GM18505 (cell line): ENCODE measurements around the gene CDH13.

ENCODE experiments used
- ATAC-seq: cut with Tn5 transposase; IDR thresholded peaks from one replicate; pipeline ENCODE4 v1.9.1; 2021; ENCODE audit not compliant: unreplicated experiment
- POLR2A ChIP-seq: IDR thresholded peaks from 4 replicates; pipeline ENCODE4 v1.6.1; 2011; ENCODE audit warnings: borderline replicate concordance; ENCODE audit not compliant: insufficient read depth, insufficient read length; ENCODE audit errors: extremely low read depth

CDH13 gene

DNA sequence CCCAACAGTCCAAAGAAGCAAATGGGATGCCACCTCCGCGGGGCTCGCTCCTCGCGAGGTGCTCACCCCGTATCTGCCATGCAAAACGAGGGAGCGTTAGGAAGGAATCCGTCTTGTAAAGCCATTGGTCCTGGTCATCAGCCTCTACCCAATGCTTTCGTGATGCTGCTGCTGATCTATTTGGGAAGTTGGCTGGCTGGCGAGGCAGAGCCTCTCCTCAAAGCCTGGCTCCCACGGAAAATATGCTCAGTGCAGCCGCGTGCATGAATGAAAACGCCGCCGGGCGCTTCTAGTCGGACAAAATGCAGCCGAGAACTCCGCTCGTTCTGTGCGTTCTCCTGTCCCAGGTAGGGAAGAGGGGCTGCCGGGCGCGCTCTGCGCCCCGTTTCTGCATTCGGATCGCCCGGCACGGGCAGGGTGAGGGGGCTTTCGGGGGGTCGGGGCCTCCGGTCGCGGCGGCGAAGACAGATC lies at the start of gene CDH13:
Gene CDH13 (plus strand): TSS at position 179 of the 471 bp plus-strand sequence.
- TF ChIP-seq POLR2A = no peak
- no peak for ATAC-seq

DNA sequence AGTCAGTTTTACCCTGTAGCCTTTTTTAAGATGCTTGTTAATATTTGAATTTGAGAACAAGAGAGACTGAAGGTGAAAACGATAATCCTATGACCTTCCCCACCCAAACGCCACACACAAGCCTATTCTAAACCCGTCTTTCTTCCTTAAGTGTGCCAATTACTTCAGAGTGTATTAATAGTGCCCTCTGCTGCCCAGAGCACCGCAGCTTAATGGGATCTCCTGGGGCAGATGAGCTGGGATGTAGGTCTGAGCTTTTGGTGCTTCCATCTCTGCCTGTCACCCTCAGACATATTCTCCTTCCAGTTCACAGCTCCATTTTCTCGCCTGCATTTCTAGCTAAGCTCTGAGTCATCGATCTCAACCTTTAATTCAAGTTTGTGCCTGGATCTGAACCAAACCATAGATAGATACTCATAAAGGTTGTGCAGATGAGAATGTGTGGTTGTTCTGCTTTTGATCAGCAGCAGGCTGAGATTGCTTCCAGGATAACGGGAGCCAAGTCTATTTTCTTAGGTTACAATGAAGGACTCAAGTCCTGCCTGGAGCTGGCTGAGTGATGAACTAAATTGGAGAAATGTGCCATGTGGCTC lies 46.4 kb upstream of the CDH13 start:
- no peak for ATAC-seq

DNA sequence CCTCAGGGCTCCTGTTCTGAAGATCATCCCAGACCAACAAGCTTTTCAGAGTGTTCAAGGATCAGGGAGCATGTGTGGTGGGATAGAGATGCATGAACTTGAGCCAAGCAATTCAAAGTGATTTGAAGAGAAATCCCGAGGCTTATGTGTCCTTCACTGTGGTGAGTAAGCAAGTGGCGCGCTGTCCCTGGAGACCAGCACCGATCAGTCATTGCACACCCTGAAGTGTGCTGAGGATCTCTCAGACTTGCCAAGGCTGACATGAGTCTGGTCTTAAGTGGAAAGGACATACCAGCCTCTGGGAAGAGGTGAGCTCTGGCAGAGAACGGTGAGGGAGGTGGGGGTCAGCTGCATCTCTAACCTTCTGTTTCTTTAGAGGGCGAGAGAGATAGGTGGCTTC lies 43.8 kb upstream of the CDH13 start:
- no peak for TF ChIP-seq POLR2A
- ATAC-seq = no peak

More for the DNA sequence above, 46.4 kb upstream of the CDH13 start:
- TF ChIP-seq POLR2A = no peak

DNA sequence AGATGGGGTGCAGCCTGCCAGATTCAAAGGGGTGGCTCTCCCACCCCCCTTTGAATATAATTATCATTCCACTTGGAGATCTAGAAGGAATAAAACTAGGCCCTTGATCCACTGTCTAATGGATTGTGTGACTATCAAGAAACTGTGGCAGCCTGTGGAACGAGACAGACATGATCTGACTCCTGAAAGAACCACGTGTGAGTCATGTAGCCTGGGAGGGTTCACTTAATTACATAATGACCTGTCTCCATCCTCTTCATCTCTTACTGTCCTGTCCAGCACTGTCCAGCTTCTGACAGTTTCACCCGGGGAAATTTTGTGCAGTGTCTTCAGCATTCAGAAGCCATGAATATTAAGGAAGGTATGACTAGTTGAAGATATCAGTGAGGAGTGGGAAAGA lies 43.3 kb upstream of the CDH13 start:
- no peak for ATAC-seq
- TF ChIP-seq POLR2A = no peak

DNA sequence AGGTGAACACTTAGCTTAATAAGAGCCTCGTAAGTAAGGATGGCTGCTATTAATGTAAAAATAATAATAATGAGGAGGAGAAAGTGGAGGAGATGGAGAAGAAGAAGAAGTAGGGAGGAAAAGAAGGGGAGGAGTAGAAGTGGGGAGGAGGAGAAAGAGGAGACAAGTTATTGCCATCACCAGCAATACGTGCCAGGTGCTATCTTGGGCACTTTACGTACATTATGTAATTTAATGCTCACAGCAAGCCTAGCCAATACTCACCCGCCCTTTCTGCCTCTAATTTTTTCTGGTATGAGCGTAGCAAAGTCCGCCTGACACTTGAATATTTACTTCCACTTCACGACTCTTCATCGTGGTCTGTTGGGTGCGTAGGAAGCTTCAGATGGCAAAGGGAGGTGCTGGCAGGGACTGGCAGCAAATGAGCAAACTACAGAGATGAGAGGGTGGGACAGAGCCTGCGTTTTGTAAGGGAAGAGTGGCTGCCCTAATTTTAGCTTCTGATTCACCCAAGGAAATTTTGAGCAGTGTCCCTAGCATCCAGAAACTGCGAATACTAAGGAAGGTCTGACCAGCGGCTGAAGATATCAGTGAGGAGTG lies 42.1 kb upstream of the CDH13 start:
- no peak for ATAC-seq
- no peak for TF ChIP-seq POLR2A

DNA sequence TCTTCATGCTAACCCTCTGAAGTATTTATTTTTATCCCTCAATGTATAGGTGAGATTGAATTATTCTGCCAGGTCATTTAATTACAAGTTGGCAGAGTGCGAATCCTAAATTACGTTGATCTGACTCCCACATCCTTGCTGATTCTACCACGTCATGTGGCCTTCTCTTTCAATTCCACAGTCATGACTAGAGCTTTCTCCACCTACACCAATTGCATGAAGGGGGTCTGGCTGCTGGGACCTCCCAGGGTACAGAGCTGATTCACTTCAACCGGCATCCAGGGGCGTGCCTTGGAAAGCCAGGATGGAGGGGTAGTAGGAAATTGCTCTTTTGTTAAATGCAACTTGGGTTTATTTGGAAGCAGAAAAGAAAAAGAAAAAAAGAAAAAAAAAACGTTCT lies 41.1 kb upstream of the CDH13 start:
- ATAC-seq = no peak
- TF ChIP-seq POLR2A = no peak

DNA sequence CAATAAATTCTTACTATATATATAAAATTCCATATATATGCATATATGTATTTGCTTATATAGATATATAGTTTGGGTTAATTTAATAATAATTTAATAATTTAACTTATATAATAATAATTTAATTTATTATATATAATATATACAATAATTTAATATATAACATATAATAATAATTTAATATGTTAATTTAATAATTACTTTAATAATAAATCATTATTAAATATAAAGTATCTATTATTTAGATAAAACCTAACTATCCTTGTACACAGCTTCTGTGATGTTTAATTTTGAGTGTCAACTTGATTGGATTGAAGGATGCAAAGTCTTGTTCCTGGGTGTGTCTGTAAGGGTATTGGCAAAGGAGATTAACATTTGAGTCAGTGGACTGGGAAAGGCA lies 40.6 kb upstream of the CDH13 start:
- TF ChIP-seq POLR2A = no peak
- no peak for ATAC-seq

DNA sequence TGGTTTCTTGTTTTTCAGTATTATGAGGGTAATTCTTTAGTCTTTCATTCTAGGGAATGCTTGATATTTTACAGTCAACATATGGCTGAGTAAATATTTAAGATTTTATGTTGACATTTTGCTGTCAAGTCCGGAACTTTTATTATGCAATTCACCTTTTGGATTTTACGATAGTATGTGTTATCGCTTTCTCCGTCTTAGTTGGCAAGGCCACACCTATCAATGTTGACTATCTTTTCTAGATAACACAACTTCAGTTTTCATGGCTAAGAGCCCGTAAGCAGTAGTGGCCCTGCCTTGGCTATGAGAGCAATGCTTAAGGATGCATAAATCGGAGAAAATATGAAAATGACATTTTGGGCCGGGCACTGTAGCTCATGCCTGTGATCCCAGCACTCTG lies 39.5 kb upstream of the CDH13 start:
- no peak for ATAC-seq
- TF ChIP-seq POLR2A = no peak

DNA sequence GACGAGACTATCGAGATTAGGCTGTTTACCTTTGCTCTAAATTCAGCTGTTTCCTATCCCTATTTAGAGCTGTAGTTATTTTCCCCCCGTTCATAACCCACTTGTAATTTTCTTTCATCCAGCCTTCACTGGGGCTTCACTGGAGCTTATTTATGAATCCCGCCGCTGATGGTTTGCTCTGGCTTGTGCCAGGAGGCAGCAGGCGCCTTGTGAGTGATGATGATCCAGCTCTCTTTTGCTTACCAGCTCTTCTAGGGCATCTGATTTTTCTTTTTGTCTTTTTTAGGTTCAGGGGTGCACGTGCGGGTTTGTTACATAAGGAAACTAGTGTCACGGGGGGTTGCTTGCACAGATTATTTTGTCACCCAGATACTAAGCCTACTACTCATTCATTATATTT lies 37.4 kb upstream of the CDH13 start:
- no peak for ATAC-seq
- TF ChIP-seq POLR2A = no peak

DNA sequence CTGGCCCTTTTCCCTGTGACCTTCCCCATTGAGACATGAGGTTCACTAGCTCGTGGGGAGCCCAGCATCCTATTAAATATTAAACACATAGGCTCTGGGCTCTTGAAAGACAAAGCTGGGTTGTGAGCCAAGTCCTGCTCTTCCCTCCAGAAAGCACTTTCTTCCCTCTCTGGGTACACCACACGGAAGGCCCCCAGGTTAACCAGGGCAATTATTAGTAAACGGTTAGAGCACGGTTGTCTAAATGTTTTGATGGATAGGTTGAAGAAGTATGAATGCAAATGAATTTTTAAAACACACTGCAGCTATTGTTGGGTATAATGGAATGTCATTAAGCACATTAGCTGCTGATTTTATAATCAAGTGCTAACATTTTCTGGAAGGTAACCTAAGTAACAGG lies 32.7 kb upstream of the CDH13 start:
- no peak for TF ChIP-seq POLR2A
- ATAC-seq = no peak

DNA sequence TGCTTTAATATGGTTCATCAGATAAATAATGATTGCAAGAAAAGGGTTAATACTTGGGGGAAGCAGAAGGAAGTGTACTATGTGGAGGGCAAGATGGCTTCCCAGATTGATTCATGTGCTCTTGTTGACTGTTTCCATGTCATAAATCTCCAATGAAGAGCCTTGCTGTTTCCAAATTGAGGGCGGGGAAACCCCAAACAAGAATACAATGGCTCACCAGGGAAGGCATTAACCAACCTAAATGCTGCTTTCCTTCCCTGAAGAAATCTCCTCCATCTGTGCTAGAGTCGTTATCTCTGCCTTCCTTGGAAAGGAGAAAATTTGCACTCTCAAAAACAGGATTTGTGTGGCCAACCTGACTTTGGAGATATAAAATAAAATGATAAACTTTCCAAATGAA lies 28.0 kb upstream of the CDH13 start:
- TF ChIP-seq POLR2A = no peak
- no peak for ATAC-seq

DNA sequence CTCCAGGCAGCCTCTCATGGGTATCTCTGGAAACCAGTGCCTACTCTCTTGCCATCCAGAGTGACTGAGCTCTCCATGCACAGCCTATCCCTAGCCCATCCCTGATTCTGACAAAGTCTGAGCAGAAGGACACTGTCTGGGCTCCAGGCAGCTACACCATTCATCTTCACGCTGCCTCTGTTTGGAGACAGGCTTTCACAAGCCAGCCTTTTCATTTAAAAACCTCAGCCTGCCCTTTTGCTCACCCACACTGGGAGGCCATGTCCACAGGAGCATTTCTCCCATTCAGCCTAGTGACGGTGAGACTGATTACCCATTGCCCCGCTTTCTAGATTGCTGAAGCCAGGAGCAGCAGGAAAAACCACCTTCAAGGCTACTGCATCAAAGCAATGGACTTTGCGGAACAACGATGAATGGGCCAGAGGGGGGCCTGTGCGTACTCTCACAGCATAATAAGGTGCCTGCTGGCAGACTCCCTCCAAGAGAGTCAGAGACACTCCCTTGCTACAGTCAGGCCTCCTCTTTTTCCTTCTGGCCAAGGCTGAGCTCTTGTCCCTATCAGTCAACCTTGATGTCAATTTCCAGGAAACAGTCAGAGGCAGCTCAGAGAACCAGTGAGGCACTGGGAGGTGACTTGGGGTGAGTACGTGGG lies 24.7 kb upstream of the CDH13 start:
- ATAC-seq = no peak
- no peak for TF ChIP-seq POLR2A

DNA sequence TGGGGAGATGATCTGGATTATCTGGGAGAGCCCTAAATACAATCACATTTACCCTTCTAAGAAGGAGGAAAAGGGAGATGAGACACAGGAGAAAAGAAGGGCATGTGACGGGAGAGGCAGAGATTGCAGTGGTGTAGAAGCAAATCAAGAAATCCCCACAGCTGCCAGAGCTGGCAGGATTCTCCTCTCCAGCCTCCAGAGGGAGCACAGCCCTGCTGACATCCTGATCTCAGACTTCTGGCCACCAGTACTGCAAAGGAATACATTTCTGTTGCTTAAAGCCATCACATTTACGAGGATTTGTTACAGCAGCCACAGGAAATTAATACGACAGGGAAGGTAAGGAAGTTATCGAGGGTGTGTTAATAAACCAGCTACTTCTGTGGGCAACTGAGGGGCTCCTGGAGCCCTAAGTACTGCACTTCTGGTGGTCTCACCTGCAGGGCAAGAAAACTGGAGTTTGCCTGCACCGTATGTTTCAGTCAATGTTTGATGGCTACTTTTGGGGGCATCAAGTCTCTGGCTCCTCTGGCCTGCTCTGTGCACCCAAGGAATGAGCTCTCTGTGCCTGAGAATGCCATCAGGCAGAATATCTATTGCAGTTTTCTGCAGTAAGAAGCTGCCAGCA lies 22.9 kb upstream of the CDH13 start:
- ATAC-seq = no peak
- TF ChIP-seq POLR2A = no peak

DNA sequence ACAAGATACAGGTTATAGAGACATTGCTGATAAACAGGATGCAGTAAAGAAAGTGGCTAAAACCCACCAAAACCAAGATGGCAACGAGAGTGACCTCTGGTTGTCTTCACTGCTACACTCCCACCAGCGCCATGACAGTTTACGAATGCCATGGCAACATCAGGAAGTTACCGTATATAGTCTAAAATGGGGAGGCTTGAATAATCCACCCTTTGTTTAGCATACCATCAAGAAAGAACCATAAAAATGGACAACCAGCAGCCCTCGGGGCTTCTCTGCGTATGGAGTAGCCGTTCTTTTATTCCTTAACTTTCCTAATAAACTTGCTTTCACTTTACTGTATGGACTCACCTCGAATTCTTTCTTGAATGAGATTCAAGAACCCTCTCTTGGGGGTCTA lies 21.7 kb upstream of the CDH13 start:
- no peak for ATAC-seq
- no peak for TF ChIP-seq POLR2A
